GM18526 (cell line): Measurements from ENCODE around the gene PLSCR4.

Experiments used
- POLR2A ChIP-seq: IDR thresholded peaks from 3 replicates; pipeline ENCODE4 v1.6.1; 2011; ENCODE audit not compliant: insufficient read length; ENCODE audit errors: extremely low read depth

Gene PLSCR4

GRCh38 chr3:146218880-146219866, 31.7 kb downstream of the PLSCR4 start:
- no peak for TF ChIP-seq POLR2A

- no peak for TF ChIP-seq POLR2A
These were observed 33.6 kb downstream of the PLSCR4 start for GRCh38 chr3:146217324-146217723.

GRCh38 chr3:146214493-146214892, 36.4 kb downstream of the PLSCR4 start:
- TF ChIP-seq POLR2A = no peak

GRCh38 chr3:146209371-146209770, 41.5 kb downstream of the PLSCR4 start:
- no peak for TF ChIP-seq POLR2A

- TF ChIP-seq POLR2A = no peak
These were observed 47.1 kb downstream of the PLSCR4 start for GRCh38 chr3:146203776-146204175.

GRCh38 chr3:146200461-146201220, 50.3 kb downstream of the PLSCR4 start:
- TF ChIP-seq POLR2A = no peak

- TF ChIP-seq POLR2A = no peak
These were observed 51.1 kb downstream of the PLSCR4 start for GRCh38 chr3:146199762-146200161.

- no peak for TF ChIP-seq POLR2A
These were observed 54.1 kb downstream of the PLSCR4 start for GRCh38 chr3:146196789-146197188.

GRCh38 chr3:146195605-146196004, 55.3 kb downstream of the PLSCR4 start:
- TF ChIP-seq POLR2A = no peak

- no peak for TF ChIP-seq POLR2A
These were observed 55.9 kb downstream of the PLSCR4 start for GRCh38 chr3:146195030-146195429.

- no peak for TF ChIP-seq POLR2A
These were observed 59.9 kb downstream of the PLSCR4 start for GRCh38 chr3:146191051-146191450.

- TF ChIP-seq POLR2A = no peak
These were observed 61.3 kb downstream of the PLSCR4 start for GRCh38 chr3:146189519-146190173.

GRCh38 chr3:146187334-146187950, 63.5 kb downstream of the PLSCR4 start:
- no peak for TF ChIP-seq POLR2A

- no peak for TF ChIP-seq POLR2A
These were observed 66.5 kb downstream of the PLSCR4 start for GRCh38 chr3:146184241-146185015.
